H1 (cell line): Measurements from ENCODE around the gene C11orf54. TPM values are rescaled to one million over a fixed set of nuclear protein-coding genes. Genes with fewer than 3 reads are reported as not detected.

Experiments used
- CTCF ChIA-PET: fragments of 300-600 bp; sonication (Branson Sonifier 250); formaldehyde crosslinking; loops from one replicate; lab custom pipeline; 2021; ENCODE audit not compliant: partially characterized antibody; lab: Charles Lee
- POLR2A ChIA-PET: fragments of 300-600 bp; sonication (Branson Sonifier 250); formaldehyde crosslinking; loops from one replicate; lab custom pipeline; 2021; ENCODE audit warnings: inconsistent platforms; ENCODE audit not compliant: partially characterized antibody; lab: Charles Lee
- DNase-seq, 2 experiments: peaks; one replicate each; pipeline versions ENCODE4 v3.0.0 to v3.0.0-alpha.2; 2010 to 2022; ENCODE audit warnings: low spot score in 2 of 2, low read depth in 1 of 2, mixed read lengths in 1 of 2
- FAIRE-seq: peaks from 2 replicates; lab custom pipeline; 2011; peaks lifted over from hg19 to GRCh38; lab: Jason Lieb, UNC
- H2AFZ ChIP-seq: 2 replicates; pipeline ENCODE4 v1.8.1; 2012; ENCODE audit warnings: low read length, inconsistent platforms
- H2AK5ac ChIP-seq: 2 replicates; pipeline ENCODE4 v1.6.1; 2013; ENCODE audit warnings: low read depth, low read length
- H2BK120ac ChIP-seq: replicated peaks from 2 replicates; pipeline ENCODE3; 2013; ENCODE audit warnings: low read depth, low read length, inconsistent platforms
- H2BK12ac ChIP-seq: 2 replicates; pipeline ENCODE4 v1.6.1; 2013; ENCODE audit warnings: low read depth, low read length
- H2BK15ac ChIP-seq: 2 replicates; pipeline ENCODE4 v1.6.1; 2013; ENCODE audit warnings: low read length
- H2BK20ac ChIP-seq: 2 replicates; pipeline ENCODE4 v1.6.1; 2013; ENCODE audit warnings: low read length
- H2BK5ac ChIP-seq: 2 replicates; pipeline ENCODE4 v1.6.1; 2013; ENCODE audit warnings: low read depth, low read length
- H3K14ac ChIP-seq: 2 replicates; pipeline ENCODE4 v1.6.1; 2013; ENCODE audit warnings: inconsistent platforms; ENCODE audit not compliant: insufficient read length
- H3K18ac ChIP-seq: 2 replicates; pipeline ENCODE4 v1.6.1; 2013; ENCODE audit warnings: low read length; ENCODE audit errors: extremely low read depth
- H3K23ac ChIP-seq: 2 replicates; pipeline ENCODE4 v1.6.1; 2013; ENCODE audit warnings: inconsistent platforms; ENCODE audit not compliant: insufficient read length
- H3K23me2 ChIP-seq: 2 replicates; pipeline ENCODE4 v1.6.1; 2013; ENCODE audit warnings: low read depth, low read length
- H3K27ac ChIP-seq: 2 replicates; pipeline ENCODE4 v1.6.1; 2011; ENCODE audit warnings: low read depth, low read length, inconsistent platforms
- H3K27me3 ChIP-seq, 4 experiments: replicated peaks in 1 of 4; 1 replicate in 1 of 4; 2 replicates in 3 of 4; pipeline versions ENCODE4 v1.6.1 to v1.8.1; 2011 to 2013; ENCODE audit warnings: low read length in 3 of 4, mild to moderate bottlenecking in 3 of 4, inconsistent platforms in 2 of 4, mixed read lengths in 2 of 4, moderate library complexity in 1 of 4; ENCODE audit not compliant: control insufficient read depth in 3 of 4, insufficient read depth in 3 of 4; ENCODE audit errors: extremely low read depth in 1 of 4
- H3K36me3 ChIP-seq, 4 experiments: 2 replicates each; pipeline versions ENCODE4 v1.6.1 to v1.8.1; 2011 to 2013; ENCODE audit warnings: mild to moderate bottlenecking in 4 of 4, low read length in 3 of 4, moderate library complexity in 2 of 4, control low read depth in 1 of 4, inconsistent platforms in 1 of 4; ENCODE audit not compliant: insufficient read depth in 4 of 4, control insufficient read depth in 2 of 4
- H3K4ac ChIP-seq: replicated peaks from 2 replicates; pipeline ENCODE3; 2013; ENCODE audit warnings: low read length, low read depth, mixed read lengths, inconsistent platforms; ENCODE audit not compliant: insufficient read length
- H3K4me1 ChIP-seq, 4 experiments: replicated peaks in 1 of 4; 1 replicate in 1 of 4; 2 replicates in 3 of 4; pipeline versions ENCODE4 v1.6.1 to v1.8.1; 2011 to 2013; ENCODE audit warnings: low read length in 3 of 4, inconsistent platforms in 2 of 4, mixed read lengths in 1 of 4; ENCODE audit not compliant: insufficient read depth in 4 of 4, control insufficient read depth in 3 of 4
- H3K4me2 ChIP-seq, 2 experiments: 2 replicates each; pipeline versions ENCODE4 v1.6.1 to v1.8.1; 2011 to 2013; ENCODE audit warnings: low read depth in 2 of 2, low read length in 2 of 2, control low read depth in 1 of 2, inconsistent platforms in 1 of 2, mild to moderate bottlenecking in 1 of 2; ENCODE audit not compliant: insufficient read depth in 1 of 2
- H3K4me3 ChIP-seq, 4 experiments: fragments of 200-600, 300-600 bp in 1 of 4; sonication (generic), shearing (Covaris generic), sonication (Bioruptor Twin) in 1 of 4; 2 replicates each; pipeline versions ENCODE4 v1.5.1 to v1.8.1; 2011 to 2016; ENCODE audit warnings: low read length in 4 of 4, low read depth in 3 of 4, control low read depth in 2 of 4, inconsistent platforms in 2 of 4, mild to moderate bottlenecking in 2 of 4, mixed read lengths in 1 of 4, moderate library complexity in 1 of 4; ENCODE audit not compliant: insufficient read depth in 2 of 4; ENCODE audit errors: extremely low read depth in 1 of 4
- H3K56ac ChIP-seq: replicated peaks from 2 replicates; pipeline ENCODE3; 2013; ENCODE audit warnings: low read depth, mild to moderate bottlenecking, mixed read lengths, low read length, inconsistent platforms; ENCODE audit not compliant: insufficient read length
- H3K79me1 ChIP-seq: 2 replicates; pipeline ENCODE4 v1.6.1; 2013; ENCODE audit warnings: low read depth, low read length, control low read depth
- H3K79me2 ChIP-seq, 2 experiments: 2 replicates each; pipeline versions ENCODE4 v1.6.1 to v1.8.1; 2012 to 2013; ENCODE audit warnings: low read length in 2 of 2, mild to moderate bottlenecking in 2 of 2, inconsistent platforms in 1 of 2; ENCODE audit not compliant: insufficient read depth in 2 of 2, control insufficient read depth in 1 of 2
- H3K9ac ChIP-seq, 4 experiments: replicated peaks in 1 of 4; 1 replicate in 1 of 4; 2 replicates in 3 of 4; pipeline versions ENCODE4 v1.6.1 to v1.8.1; 2011 to 2013; ENCODE audit warnings: low read depth in 3 of 4, low read length in 3 of 4, control low read depth in 2 of 4, mild to moderate bottlenecking in 2 of 4, moderate library complexity in 2 of 4, inconsistent platforms in 1 of 4; ENCODE audit errors: extremely low read depth in 1 of 4
- H3K9me3 ChIP-seq, 2 experiments: 2 replicates each; pipeline versions ENCODE4 v1.6.1 to v1.8.1; 2012 to 2013; ENCODE audit warnings: mild to moderate bottlenecking in 2 of 2, moderate library complexity in 2 of 2, control low read depth in 1 of 2, inconsistent platforms in 1 of 2, low read depth in 1 of 2, low read length in 1 of 2, mixed read lengths in 1 of 2; ENCODE audit not compliant: insufficient read depth in 2 of 2
- H4K20me1 ChIP-seq, 2 experiments: replicated peaks in 1 of 2; 2 replicates each; pipeline versions ENCODE3 to v1.8.1; 2011 to 2013; ENCODE audit warnings: inconsistent platforms in 2 of 2, low read length in 2 of 2, mild to moderate bottlenecking in 1 of 2; ENCODE audit not compliant: insufficient read depth in 2 of 2, control insufficient read depth in 1 of 2
- H4K5ac ChIP-seq: 2 replicates; pipeline ENCODE4 v1.6.1; 2013; ENCODE audit warnings: low read length, low read depth, mixed read lengths, inconsistent platforms; ENCODE audit not compliant: insufficient read length
- H4K8ac ChIP-seq: 2 replicates; pipeline ENCODE4 v1.8.0; 2013; ENCODE audit warnings: mild to moderate bottlenecking, moderate library complexity, low read length, inconsistent platforms; ENCODE audit not compliant: insufficient read depth; ENCODE audit errors: extremely low read depth
- H4K91ac ChIP-seq: replicated peaks from 2 replicates; pipeline ENCODE3; 2013; ENCODE audit warnings: low read length, mixed read lengths, inconsistent platforms; ENCODE audit not compliant: insufficient read length
- WGBS, 2 experiments: shearing (Covaris generic) in 1 of 2; methylation state at CpG; one replicate each; pipeline versions ENCODE4 v1.1.6 to v1.1.7; 2013 to 2015; ENCODE audit warnings: low lambda C conversion rate in 2 of 2, mixed read lengths in 2 of 2, inconsistent platforms in 1 of 2, low coverage in 1 of 2, missing lambda C conversion rate in 1 of 2; ENCODE audit not compliant: insufficient replicate concordance in 2 of 2, insufficient coverage in 1 of 2, insufficient read length in 1 of 2; ENCODE audit errors: extremely low coverage in 1 of 2, missing lambda C conversion rate in 1 of 2; 5-methylcytosine and 5-hydroxymethylcytosine counted together
- polyA plus RNA-seq, 7 experiments: library from polyadenylated mRNA; depleted of rRNA in 3 of 7; stranded (reverse) in 5 of 7; unstranded in 2 of 7; fragments of >200 nt in 5 of 7; fragments of 200-250 nt in 2 of 7; gene quantifications; 1 replicate in 5 of 7; 2 replicates in 1 of 7; 4 replicates in 1 of 7; pipeline versions ENCODE4 v1.2.1 to v1.2.3, GENCODE V29; 2011 to 2013; ENCODE audit warnings: missing spikeins in 2 of 7, mixed read lengths in 2 of 7
- total RNA-seq: library from RNA; stranded (reverse); fragmentation: NEBNext Ultra II Directional; extraction: Animal tissue kit (Norgen Biotek cat#: 25700); gene quantifications from 2 replicates; pipeline ENCODE4 v1.2.1, GENCODE V29; 2021

C11orf54 gene
- total and polyA plus RNA-seq, 2 of the 8 experiments (the other 6 are each of a cell fraction or from before 2014, with no cell fraction given): 14.7 to 24.5 TPM

DNA sequence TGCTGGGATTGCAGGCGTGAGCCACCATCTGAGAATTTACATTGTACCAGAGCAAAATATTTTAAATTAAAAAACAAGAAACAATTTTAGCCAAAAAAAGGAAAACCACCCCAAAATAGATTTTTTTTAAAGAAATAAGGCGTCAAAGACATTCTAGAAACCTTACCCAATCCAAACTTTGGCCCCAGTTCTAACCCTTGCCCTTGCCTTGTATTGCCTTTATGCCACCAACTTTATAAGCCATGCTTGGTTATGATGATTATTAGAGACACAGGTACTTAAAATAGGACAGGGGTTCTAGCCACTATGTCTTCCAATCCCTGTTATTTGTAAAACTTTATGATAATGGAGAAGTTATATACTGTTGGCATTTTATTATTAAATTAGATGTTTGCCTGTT, 11.8 kb downstream of the C11orf54 start:
- H2BK20ac ChIP-seq: no peak overlapping the region
- H3K27me3 ChIP-seq: no peaks in the 10 kb centered on the region
- H3K4me1 ChIP-seq: no peaks in the 10 kb centered on the region
- no peak overlapping the region for H2BK120ac ChIP-seq
- H3K18ac ChIP-seq: no peak overlapping the region
- H2BK15ac ChIP-seq: no peak overlapping the region
- H3K9ac ChIP-seq: no peak overlapping the region
- no peak overlapping the region for H2AK5ac ChIP-seq
- no peak overlapping the region for H3K56ac ChIP-seq
- H3K36me3 ChIP-seq: peaks cover 0 to 36% (median 10%) of the 10 kb centered on the region in 4 experiments; a peak in 7 of 8 replicates
- H3K4ac ChIP-seq: no peak overlapping the region
- no peak overlapping the region for H3K4me3 ChIP-seq
- H2AFZ ChIP-seq: no peak overlapping the region
- H3K14ac ChIP-seq: no peak overlapping the region
- no peaks in the 10 kb centered on the region for H3K79me1 ChIP-seq
- H3K9me3 ChIP-seq: no peaks in the 10 kb centered on the region
- no peak overlapping the region for H2BK12ac ChIP-seq
- no peak overlapping the region for H2BK5ac ChIP-seq
- H4K91ac ChIP-seq: no peak overlapping the region
- peaks cover 0 to 2% of the 10 kb centered on the region in 2 experiments for H4K20me1 ChIP-seq
- no peak for FAIRE-seq
- H4K8ac ChIP-seq: no peak overlapping the region
- H3K79me2 ChIP-seq: no peaks in the 10 kb centered on the region
- no peak overlapping the region for H4K5ac ChIP-seq
- POLR2A ChIA-PET: interaction anchor here (6.4 kb wide), 1 partner anchor 13 kb away, joined by 50 read pairs; the partner anchor contains the start of genes C11orf54 and TAF1D
- no peak overlapping the region for H3K27ac ChIP-seq
- no peak overlapping the region for H3K4me2 ChIP-seq
- WGBS, 2 experiments: 87% methylated on average over 2 of the region's 2 CpGs; no CpG with 5 or more reads in 1 of the 2 experiments
- H3K23ac ChIP-seq: no peak overlapping the region
- CTCF ChIA-PET: no interaction called here
- no peak for DNase-seq
- H3K23me2 ChIP-seq: no peaks in the 10 kb centered on the region
